H9 (cell line): ENCODE data around the gene RAD23B. TPM values are rescaled to one million over a fixed set of nuclear protein-coding genes. Genes with fewer than 3 reads are reported as not detected.

ENCODE experiments used
- DNase-seq: peaks from one replicate; pipeline ENCODE4 v3.0.0-alpha.2; 2017
- H2AFZ ChIP-seq: one replicate; pipeline ENCODE4 v1.6.1; 2013; ENCODE audit warnings: mild to moderate bottlenecking, low read length, control low read depth, moderate library complexity
- H2AK5ac ChIP-seq: 2 replicates; pipeline ENCODE4 v1.6.1; 2013; ENCODE audit warnings: low read length, control low read depth, mixed read lengths; ENCODE audit not compliant: insufficient read length
- H2BK120ac ChIP-seq: one replicate; pipeline ENCODE4 v1.6.1; 2013; ENCODE audit warnings: low read depth, mild to moderate bottlenecking, low read length, control low read depth, inconsistent platforms; ENCODE audit not compliant: poor library complexity, severe bottlenecking
- H2BK12ac ChIP-seq: 2 replicates; pipeline ENCODE4 v1.6.1; 2013; ENCODE audit warnings: low read length, control low read depth, mixed read lengths, low read depth; ENCODE audit not compliant: insufficient read length
- H2BK15ac ChIP-seq: 2 replicates; pipeline ENCODE4 v1.6.1; 2013; ENCODE audit warnings: low read depth, low read length, control low read depth
- H2BK20ac ChIP-seq: one replicate; pipeline ENCODE4 v1.6.1; 2013; ENCODE audit warnings: low read depth, mild to moderate bottlenecking, low read length, control low read depth, inconsistent platforms; ENCODE audit not compliant: poor library complexity, severe bottlenecking
- H2BK5ac ChIP-seq: 2 replicates; pipeline ENCODE4 v1.6.1; 2013; ENCODE audit warnings: low read length, control low read depth, mixed read lengths; ENCODE audit not compliant: insufficient read length
- H3K14ac ChIP-seq: 2 replicates; pipeline ENCODE4 v1.6.1; 2013; ENCODE audit warnings: low read length, control low read depth; ENCODE audit not compliant: insufficient read depth
- H3K18ac ChIP-seq: 2 replicates; pipeline ENCODE4 v1.6.1; 2013; ENCODE audit warnings: low read depth, mild to moderate bottlenecking, mixed read lengths, low read length, control low read depth; ENCODE audit not compliant: insufficient read length
- H3K23ac ChIP-seq: 2 replicates; pipeline ENCODE4 v1.6.1; 2013; ENCODE audit warnings: low read length, control low read depth, mixed read lengths, low read depth; ENCODE audit not compliant: insufficient read length
- H3K23me2 ChIP-seq: 2 replicates; pipeline ENCODE4 v1.6.1; 2013; ENCODE audit warnings: low read depth, mild to moderate bottlenecking, mixed read lengths, low read length, control low read depth; ENCODE audit not compliant: insufficient read length, poor library complexity, severe bottlenecking
- H3K27ac ChIP-seq: 2 replicates; pipeline ENCODE4 v1.5.1; 2013; ENCODE audit warnings: low read length, control low read depth, mixed read lengths, low read depth; ENCODE audit not compliant: insufficient read length
- H3K27me3 ChIP-seq: 2 replicates; pipeline ENCODE4 v1.6.1; 2013; ENCODE audit warnings: low read length, control low read depth, inconsistent platforms; ENCODE audit not compliant: insufficient read depth
- H3K4ac ChIP-seq: 2 replicates; pipeline ENCODE4 v1.6.1; 2013; ENCODE audit warnings: low read depth, mild to moderate bottlenecking, control low read depth, inconsistent platforms, low read length, moderate library complexity
- H3K4me1 ChIP-seq: 2 replicates; pipeline ENCODE4 v1.6.1; 2013; ENCODE audit warnings: low read length, control low read depth, inconsistent platforms; ENCODE audit not compliant: insufficient read depth
- H3K4me2 ChIP-seq: 2 replicates; pipeline ENCODE4 v1.6.1; 2013; ENCODE audit warnings: low read length, control low read depth, mixed read lengths; ENCODE audit not compliant: insufficient read length, insufficient read depth
- H3K56ac ChIP-seq: 2 replicates; pipeline ENCODE4 v1.6.1; 2013; ENCODE audit warnings: low read depth, mild to moderate bottlenecking, mixed read lengths, low read length, control low read depth; ENCODE audit not compliant: insufficient read length
- H3K79me1 ChIP-seq: 2 replicates; pipeline ENCODE4 v1.6.1; 2013; ENCODE audit warnings: low read depth, mild to moderate bottlenecking, moderate library complexity, low read length, control low read depth, inconsistent platforms; ENCODE audit not compliant: insufficient read depth, poor library complexity, severe bottlenecking
- H3K79me2 ChIP-seq: 2 replicates; pipeline ENCODE4 v1.6.1; 2013; ENCODE audit warnings: low read length, control low read depth, inconsistent platforms; ENCODE audit not compliant: insufficient read depth
- H3K9ac ChIP-seq: 2 replicates; pipeline ENCODE4 v1.6.1; 2013; ENCODE audit warnings: low read length, control low read depth, mixed read lengths; ENCODE audit not compliant: insufficient read length; ENCODE audit errors: extremely low read depth
- H3K9me3 ChIP-seq: one replicate; pipeline ENCODE4 v1.6.1; 2013; ENCODE audit warnings: low read depth, low read length, inconsistent platforms; ENCODE audit not compliant: control insufficient read depth
- H3T11ph ChIP-seq: one replicate; pipeline ENCODE4 v1.6.1; 2013; ENCODE audit warnings: mild to moderate bottlenecking, low read length, control low read depth, inconsistent platforms
- H4K20me1 ChIP-seq: one replicate; pipeline ENCODE4 v1.6.1; 2013; ENCODE audit not compliant: control insufficient read depth, insufficient read length, insufficient read depth
- H4K5ac ChIP-seq: 2 replicates; pipeline ENCODE4 v1.6.1; 2013; ENCODE audit warnings: low read depth, mild to moderate bottlenecking, mixed read lengths, low read length, control low read depth; ENCODE audit not compliant: insufficient read length
- H4K8ac ChIP-seq: replicated peaks from 2 replicates; pipeline ENCODE4 v1.6.1; 2013; ENCODE audit warnings: low read length, control low read depth, mixed read lengths, low read depth; ENCODE audit not compliant: insufficient read length
- H4K91ac ChIP-seq: 2 replicates; pipeline ENCODE4 v1.6.1; 2013; ENCODE audit warnings: low read depth, mild to moderate bottlenecking, moderate library complexity, mixed read lengths, low read length, control low read depth; ENCODE audit not compliant: insufficient read length
- H3K27ac Mint-ChIP-seq, 3 experiments: 2 replicates in 2 of 3; 3 replicates in 1 of 3; pipeline ENCODE4 v1.8.0; 2020 to 2021; ENCODE audit warnings: mixed read lengths in 3 of 3, mild to moderate bottlenecking in 1 of 3, moderate library complexity in 1 of 3
- H3K27me3 Mint-ChIP-seq: 2 replicates; pipeline ENCODE4 v1.8.0; 2021; ENCODE audit warnings: low read depth, mild to moderate bottlenecking, moderate library complexity, mixed read lengths
- H3K36me3 Mint-ChIP-seq, 3 experiments: 2 replicates in 2 of 3; 3 replicates in 1 of 3; pipeline ENCODE4 v1.8.0; 2020 to 2021; ENCODE audit warnings: low read depth in 3 of 3, mixed read lengths in 3 of 3; ENCODE audit not compliant: insufficient read depth in 1 of 3
- H3K4me1 Mint-ChIP-seq, 2 experiments: 2 replicates each; pipeline ENCODE4 v1.8.0; 2020; ENCODE audit warnings: mixed read lengths in 2 of 2
- H3K4me3 Mint-ChIP-seq, 2 experiments: 2 replicates in 1 of 2; 3 replicates in 1 of 2; pipeline ENCODE4 v1.8.0; 2020 to 2021; ENCODE audit warnings: mild to moderate bottlenecking in 2 of 2, mixed read lengths in 2 of 2, moderate library complexity in 1 of 2
- H3K9me3 Mint-ChIP-seq, 2 experiments: 2 replicates in 1 of 2; 3 replicates in 1 of 2; pipeline ENCODE4 v1.8.0; 2020; ENCODE audit warnings: mild to moderate bottlenecking in 2 of 2, mixed read lengths in 2 of 2, moderate library complexity in 1 of 2
- WGBS: extraction: QIAGEN DNeasy Blood & Tissue Kit; methylation state at CpG from one replicate; pipeline ENCODE4 v1.1.7; 2013; ENCODE audit warnings: missing lambda C conversion rate, low lambda C conversion rate, mixed read lengths; ENCODE audit not compliant: insufficient read length; ENCODE audit errors: extremely low coverage; 5-methylcytosine and 5-hydroxymethylcytosine counted together
- total RNA-seq: library from RNA; stranded (reverse); gene quantifications from 2 replicates; pipeline ENCODE4 v1.2.1, GENCODE V29; 2021
- TF ChIP-seq, protein P1 (sequence below): fragments of 200-600 bp; sonication (generic); conservative IDR thresholded peaks from 3 replicates; pipeline ENCODE4 v1.8.0; 2021; ENCODE audit warnings: antibody characterized with exemption, mild to moderate bottlenecking

The RAD23B gene
- total RNA-seq, 1 experiment from 2014 or later: 154 TPM

DNA sequence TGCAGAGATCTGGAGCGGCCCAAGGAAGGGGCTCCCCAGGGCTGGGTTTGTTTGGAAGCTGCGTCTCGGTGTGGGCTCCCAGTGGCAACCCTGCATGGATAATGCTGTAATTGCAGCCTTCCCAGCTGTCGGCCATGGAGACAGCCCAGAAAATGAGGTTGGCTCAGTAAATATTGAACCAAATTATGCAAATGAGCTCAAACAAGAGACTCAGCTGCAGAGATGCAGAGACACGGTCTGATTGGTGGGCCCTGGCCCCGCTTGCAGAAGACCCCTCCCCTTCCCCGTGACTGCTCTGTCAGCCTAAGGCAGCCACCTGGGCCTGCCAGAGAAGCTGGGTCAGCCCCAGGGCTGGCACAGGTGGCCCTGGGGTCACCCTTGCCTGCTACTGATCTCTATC, 75.9 kb downstream of the RAD23B start:
- Histone ChIP-seq H3K9me3 (no peaks in the 10 kb centered on the region), H3K79me1 (no peaks in the 10 kb centered on the region), H3K27ac (no peak overlapping the region), H3K9ac (no peak overlapping the region), H2AK5ac (no peak overlapping the region), H2BK15ac (no peak overlapping the region), H3K56ac (no peak overlapping the region), H3K4ac (no peak overlapping the region), H4K5ac (no peak overlapping the region), H3K23me2 (no peaks in the 10 kb centered on the region), H3K4me1 (no peaks in the 10 kb centered on the region; the same call in 1 of the 2 replicates), H2BK5ac (no peak overlapping the region), H3K23ac (no peak overlapping the region), H4K20me1 (no peaks in the 10 kb centered on the region), H3T11ph (no peak overlapping the region), H2BK20ac (no peak overlapping the region), H4K8ac (no peak overlapping the region), H3K79me2 (no peaks in the 10 kb centered on the region), H3K27me3 (no peaks in the 10 kb centered on the region), H3K4me2 (no peak overlapping the region), H2BK12ac (no peak overlapping the region), H3K14ac (no peak overlapping the region), H4K91ac (no peak overlapping the region), H3K18ac (no peak overlapping the region), H2BK120ac (no peak overlapping the region), H2AFZ (no peak overlapping the region)
- Mint-ChIP-seq H3K4me1 (peaks cover 7 to 9% of the 10 kb centered on the region in 2 experiments), H3K27me3 (no peaks in the 10 kb centered on the region), H3K36me3 (no peaks in the 10 kb centered on the region), H3K27ac (no peak overlapping the region), H3K4me3 (no peak overlapping the region), H3K9me3 (peaks cover under 1 to 2% of the 10 kb centered on the region in 2 experiments; a peak in 2 of 5 replicates)
- TF ChIP-seq, protein P1, sequence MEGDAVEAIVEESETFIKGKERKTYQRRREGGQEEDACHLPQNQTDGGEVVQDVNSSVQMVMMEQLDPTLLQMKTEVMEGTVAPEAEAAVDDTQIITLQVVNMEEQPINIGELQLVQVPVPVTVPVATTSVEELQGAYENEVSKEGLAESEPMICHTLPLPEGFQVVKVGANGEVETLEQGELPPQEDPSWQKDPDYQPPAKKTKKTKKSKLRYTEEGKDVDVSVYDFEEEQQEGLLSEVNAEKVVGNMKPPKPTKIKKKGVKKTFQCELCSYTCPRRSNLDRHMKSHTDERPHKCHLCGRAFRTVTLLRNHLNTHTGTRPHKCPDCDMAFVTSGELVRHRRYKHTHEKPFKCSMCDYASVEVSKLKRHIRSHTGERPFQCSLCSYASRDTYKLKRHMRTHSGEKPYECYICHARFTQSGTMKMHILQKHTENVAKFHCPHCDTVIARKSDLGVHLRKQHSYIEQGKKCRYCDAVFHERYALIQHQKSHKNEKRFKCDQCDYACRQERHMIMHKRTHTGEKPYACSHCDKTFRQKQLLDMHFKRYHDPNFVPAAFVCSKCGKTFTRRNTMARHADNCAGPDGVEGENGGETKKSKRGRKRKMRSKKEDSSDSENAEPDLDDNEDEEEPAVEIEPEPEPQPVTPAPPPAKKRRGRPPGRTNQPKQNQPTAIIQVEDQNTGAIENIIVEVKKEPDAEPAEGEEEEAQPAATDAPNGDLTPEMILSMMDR: no peak
- no CpG with 5 or more reads among the region's 7 CpGs for WGBS
- no peak for DNase-seq
